ENCODE measurements around the gene CAMTA1.

CAMTA1 gene

GRCh38 chr1:6779089-6779805 is 6.0 kb upstream of the CAMTA1 start:
- no peak for DNase-seq (ENCODE audit: low read depth in 2 of 2)

- no peak for DNase-seq (ENCODE audit: low read depth in 2 of 2)
Observed at GRCh38 chr1:6782151-6782550, 3.1 kb upstream of the CAMTA1 start.

DNA sequence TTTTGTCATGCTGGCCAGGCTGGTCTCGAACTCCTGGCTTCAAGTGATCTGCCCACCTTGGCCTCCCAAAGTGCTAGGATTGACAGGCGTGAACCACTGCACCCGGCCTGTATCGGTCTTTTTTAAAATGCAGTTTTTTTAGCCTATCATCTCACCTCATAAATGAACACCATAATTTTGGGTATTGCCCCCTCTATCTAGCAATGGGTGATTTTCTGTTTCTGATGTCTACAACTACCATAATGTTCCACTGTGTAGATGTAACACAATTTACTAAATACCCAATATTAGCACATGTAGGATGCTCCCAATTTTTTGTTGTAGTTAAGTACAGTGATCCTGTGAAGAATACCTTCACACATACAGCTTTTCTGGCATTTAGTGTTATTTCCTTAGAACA is 2.0 kb upstream of the CAMTA1 start:
- no peak for DNase-seq (ENCODE audit: low read depth in 2 of 2)

GRCh38 chr1:6783936-6784559 is 1.2 kb upstream of the CAMTA1 start:
- no peak for DNase-seq (ENCODE audit: low read depth in 2 of 2)

- peak; percentile 94 to 99 for DNase-seq (ENCODE audit: low read depth in 2 of 2)
Observed at GRCh38 chr1:6784560-6785317, 515 bp upstream of the CAMTA1 start.

GRCh38 chr1:6785728-6786505 is 663 bp downstream of the CAMTA1 start:
- peak in 1 of 2 donors; percentile 15 for DNase-seq (ENCODE audit: low read depth in 2 of 2)

DNA sequence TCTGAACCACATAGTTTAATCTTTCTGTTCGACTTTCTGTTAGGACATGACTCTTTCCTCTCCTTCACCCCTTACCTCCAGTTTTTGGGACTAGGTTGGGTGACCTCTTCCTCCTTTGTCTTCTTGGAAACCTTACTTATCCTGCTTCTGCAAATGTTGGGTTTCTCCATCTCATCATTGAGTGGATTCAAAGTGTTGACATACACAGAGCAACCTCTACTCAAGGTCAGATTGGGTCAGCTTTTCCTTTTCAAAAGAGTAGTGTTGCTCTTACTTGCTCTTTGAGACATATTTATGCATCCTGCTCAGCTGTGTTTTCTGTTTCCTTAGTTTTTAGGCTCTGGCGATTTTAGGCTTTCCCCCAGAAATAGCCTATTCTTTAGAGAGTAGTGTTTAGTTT is 3.7 kb downstream of the CAMTA1 start:
- no peak for DNase-seq (ENCODE audit: low read depth in 2 of 2)

DNA sequence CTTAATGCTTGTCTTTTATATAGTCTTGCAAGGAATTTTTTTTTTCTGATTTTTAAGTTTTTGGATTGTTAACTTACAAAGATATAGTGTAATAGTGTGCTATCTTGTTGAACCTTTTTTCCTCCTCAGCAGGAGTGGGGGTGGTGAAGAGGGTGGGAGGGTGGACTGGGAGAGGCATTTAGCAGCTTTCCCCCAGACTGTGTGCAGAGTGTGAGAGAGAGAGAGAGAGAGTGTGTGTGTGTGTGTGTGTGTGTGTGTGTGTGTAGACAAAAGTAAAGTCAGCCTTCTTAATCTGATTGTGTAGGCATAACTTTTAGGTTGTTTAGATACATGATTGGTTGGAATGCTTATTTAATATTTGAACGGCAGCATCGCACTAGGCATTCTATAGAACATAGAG is 4.9 kb downstream of the CAMTA1 start:
- DNase-seq (ENCODE audit: low read depth in 2 of 2): no peak

- DNase-seq (ENCODE audit: low read depth in 2 of 2): no peak
Observed at GRCh38 chr1:6794164-6794563, 8.9 kb downstream of the CAMTA1 start.

- no peak for DNase-seq (ENCODE audit: low read depth in 2 of 2)
Observed at GRCh38 chr1:6795203-6795602, 9.9 kb downstream of the CAMTA1 start.

- DNase-seq (ENCODE audit: low read depth in 2 of 2): no peak
Observed at GRCh38 chr1:6795661-6796060, 10.4 kb downstream of the CAMTA1 start.

DNA sequence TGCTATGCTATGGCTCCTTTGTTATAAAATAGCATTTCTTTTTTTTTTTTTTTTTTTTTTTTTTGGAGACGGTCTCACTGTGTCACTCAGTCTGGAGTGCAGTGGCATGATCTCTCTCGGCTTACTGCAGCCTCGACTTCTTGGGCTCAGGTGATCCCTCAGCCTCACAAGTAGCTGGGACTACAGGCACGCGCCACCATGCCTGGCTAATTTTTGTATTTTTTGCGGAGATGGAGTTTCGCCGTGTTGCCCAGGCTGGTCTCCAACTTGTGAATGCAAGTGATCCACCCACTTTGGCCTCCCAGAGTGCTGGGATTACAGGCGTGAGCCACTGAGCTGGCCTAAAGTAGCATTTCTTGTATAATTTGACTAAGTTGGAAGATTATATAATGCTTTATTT is 10.8 kb downstream of the CAMTA1 start:
- DNase-seq (ENCODE audit: low read depth in 2 of 2): no peak

DNA sequence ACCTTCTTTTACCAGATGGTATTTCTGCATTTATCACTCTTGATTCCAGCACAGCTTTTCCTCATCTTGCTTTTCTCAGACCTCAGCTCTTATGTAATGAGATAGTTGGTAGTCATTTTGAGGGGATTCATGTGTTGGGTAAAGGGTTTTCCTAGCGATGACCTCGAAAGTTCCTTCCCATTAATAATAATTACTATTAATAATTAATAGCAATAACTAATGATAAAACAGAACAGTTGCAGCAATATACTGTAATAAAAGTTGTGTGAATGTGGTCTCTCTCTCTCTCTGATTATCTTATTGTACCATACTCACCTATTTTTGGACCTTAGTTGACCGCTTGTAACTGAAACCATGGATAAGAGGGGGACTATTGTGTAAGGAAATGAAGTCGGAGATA is 14.2 kb downstream of the CAMTA1 start:
- no peak for DNase-seq (ENCODE audit: low read depth in 2 of 2)

DNA sequence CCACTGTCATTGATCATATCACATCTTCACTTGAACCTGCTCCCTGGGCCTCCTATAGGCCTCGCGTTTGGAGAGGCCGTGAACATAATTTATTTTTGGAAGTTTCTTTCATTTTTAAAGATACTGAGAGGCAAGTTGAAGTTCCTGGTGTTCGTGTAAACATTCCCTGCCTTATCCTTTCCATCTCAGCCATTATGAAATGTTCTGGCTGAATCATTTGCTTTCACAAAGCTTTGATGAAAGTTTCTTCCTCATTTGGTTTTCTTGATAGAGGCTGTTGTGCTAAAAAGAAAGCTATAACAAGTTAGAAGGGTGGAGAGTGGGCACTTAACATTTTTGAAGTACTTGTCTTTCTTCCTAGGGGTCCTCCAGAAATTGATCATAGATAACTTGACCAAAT is 15.5 kb downstream of the CAMTA1 start:
- no peak for DNase-seq (ENCODE audit: low read depth in 2 of 2)

GRCh38 chr1:6801199-6801598 is 15.9 kb downstream of the CAMTA1 start:
- no peak for DNase-seq (ENCODE audit: low read depth in 2 of 2)

DNA sequence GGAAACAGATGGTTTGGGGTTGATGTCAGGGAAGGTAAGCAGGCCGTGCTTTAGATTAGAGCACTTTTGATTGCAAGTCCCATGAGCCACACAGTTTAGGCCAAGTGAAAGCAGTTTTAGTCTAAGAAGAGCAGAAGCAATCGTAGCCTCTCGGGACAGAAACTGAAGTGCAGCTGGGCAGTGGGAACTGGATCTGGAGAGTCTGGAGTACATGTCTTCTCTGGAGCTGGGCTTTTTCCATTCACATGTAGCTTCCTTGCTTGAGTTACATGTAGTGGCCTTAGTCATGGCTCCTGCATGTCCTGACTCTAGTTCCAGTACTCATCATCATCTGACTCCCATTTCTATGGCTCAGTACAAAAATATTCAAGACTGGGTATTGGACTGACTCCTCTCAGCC is 16.7 kb downstream of the CAMTA1 start:
- no peak for DNase-seq (ENCODE audit: low read depth in 2 of 2)

DNA sequence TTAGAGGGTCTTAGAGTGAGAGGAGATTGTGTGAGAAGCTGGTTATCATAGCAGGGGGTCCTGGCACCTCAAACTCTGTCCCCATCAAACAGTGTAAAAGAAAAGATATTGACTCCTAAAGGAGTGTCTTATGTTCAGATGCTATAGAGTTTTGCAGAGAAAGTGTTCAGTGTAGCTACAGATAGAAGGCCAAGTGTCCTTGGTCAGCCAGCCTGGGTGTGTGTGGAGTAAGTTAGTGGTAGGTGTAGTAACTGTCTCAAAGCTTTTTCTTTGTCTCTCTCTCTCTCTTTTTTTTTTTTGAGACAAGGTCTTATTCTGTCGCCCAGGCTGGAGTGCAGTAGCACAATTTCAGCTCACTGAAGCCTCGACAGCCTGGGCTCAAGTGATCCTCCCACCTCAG is 17.2 kb downstream of the CAMTA1 start:
- DNase-seq (ENCODE audit: low read depth in 2 of 2): no peak

DNA sequence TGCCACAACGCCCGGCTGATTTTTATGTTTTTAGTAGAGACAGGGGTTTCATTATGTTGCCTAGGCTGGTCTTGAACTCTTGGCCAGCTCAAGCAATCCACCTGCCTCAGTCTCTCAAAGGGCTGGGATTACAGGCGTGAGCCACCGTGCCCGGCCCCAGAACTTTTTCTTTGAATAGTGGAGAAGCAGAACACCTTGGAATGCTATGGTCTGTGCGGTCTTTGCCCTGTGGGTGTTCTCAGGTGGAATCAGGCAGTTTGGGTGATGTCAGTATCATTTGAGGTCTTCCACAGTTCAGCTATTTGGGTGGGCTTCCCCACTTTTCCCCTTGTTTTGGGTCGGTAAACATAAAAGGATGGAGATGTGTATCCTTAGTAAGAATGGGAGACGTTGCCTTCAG is 17.6 kb downstream of the CAMTA1 start:
- no peak for DNase-seq (ENCODE audit: low read depth in 2 of 2)

GRCh38 chr1:6803357-6803756 is 18.1 kb downstream of the CAMTA1 start:
- no peak for DNase-seq (ENCODE audit: low read depth in 2 of 2)

- DNase-seq (ENCODE audit: low read depth in 2 of 2): no peak
Observed at GRCh38 chr1:6805004-6805416, 19.8 kb downstream of the CAMTA1 start.

GRCh38 chr1:6807782-6808181 is 22.5 kb downstream of the CAMTA1 start:
- DNase-seq (ENCODE audit: low read depth in 2 of 2): no peak

- DNase-seq (ENCODE audit: low read depth in 2 of 2): no peak
Observed at GRCh38 chr1:6809461-6809860, 24.2 kb downstream of the CAMTA1 start.
